ENCODE data around the gene C1orf232. TPM values are rescaled to one million over a fixed set of nuclear protein-coding genes. Genes with fewer than 3 reads are reported as not detected.

C1orf232 gene
- total RNA-seq, 1 donor = not detected

- H3K79me2 ChIP-seq (ENCODE audit: insufficient read depth, low read length) = no peaks in the 10 kb centered on the region
- no peak for DNase-seq (ENCODE audit: insufficient read length, low spot score, missing footprints)
- no peak overlapping the region for H3K27ac ChIP-seq (ENCODE audit: low read depth, low read length)
- no peaks in the 10 kb centered on the region for H3K4me1 ChIP-seq (ENCODE audit: insufficient read depth, low read length)
- H2AFZ ChIP-seq (ENCODE audit: low read length) = no peak overlapping the region
- H3K4me3 ChIP-seq (ENCODE audit: insufficient read depth, low read length) = no peak overlapping the region
- H3K27me3 ChIP-seq (ENCODE audit: insufficient read depth, low read length) = peaks cover 22% of the 10 kb centered on the region
- TF ChIP-seq, protein P1, sequence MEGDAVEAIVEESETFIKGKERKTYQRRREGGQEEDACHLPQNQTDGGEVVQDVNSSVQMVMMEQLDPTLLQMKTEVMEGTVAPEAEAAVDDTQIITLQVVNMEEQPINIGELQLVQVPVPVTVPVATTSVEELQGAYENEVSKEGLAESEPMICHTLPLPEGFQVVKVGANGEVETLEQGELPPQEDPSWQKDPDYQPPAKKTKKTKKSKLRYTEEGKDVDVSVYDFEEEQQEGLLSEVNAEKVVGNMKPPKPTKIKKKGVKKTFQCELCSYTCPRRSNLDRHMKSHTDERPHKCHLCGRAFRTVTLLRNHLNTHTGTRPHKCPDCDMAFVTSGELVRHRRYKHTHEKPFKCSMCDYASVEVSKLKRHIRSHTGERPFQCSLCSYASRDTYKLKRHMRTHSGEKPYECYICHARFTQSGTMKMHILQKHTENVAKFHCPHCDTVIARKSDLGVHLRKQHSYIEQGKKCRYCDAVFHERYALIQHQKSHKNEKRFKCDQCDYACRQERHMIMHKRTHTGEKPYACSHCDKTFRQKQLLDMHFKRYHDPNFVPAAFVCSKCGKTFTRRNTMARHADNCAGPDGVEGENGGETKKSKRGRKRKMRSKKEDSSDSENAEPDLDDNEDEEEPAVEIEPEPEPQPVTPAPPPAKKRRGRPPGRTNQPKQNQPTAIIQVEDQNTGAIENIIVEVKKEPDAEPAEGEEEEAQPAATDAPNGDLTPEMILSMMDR (IDR thresholded peaks at IDR 0.05; ENCODE audit: extremely low read depth, low read depth, low read length) = no peak
- H4K20me1 ChIP-seq (ENCODE audit: insufficient read depth, low read length) = no peaks in the 10 kb centered on the region
- H3K4me2 ChIP-seq (ENCODE audit: insufficient read depth, low read length) = no peak overlapping the region
- H3K9me3 ChIP-seq (ENCODE audit: low read depth, low read length) = no peaks in the 10 kb centered on the region
- no peaks in the 10 kb centered on the region for H3K36me3 ChIP-seq (ENCODE audit: insufficient read depth, low read length)
Observed at GRCh38 chr1:26145960-26146294, 22.8 kb downstream of the C1orf232 start.

GRCh38 chr1:26145041-26145959, 23.5 kb downstream of the C1orf232 start:
- Histone ChIP-seq H2AFZ (ENCODE audit: low read length) (peak overlapping the region; percentile 79), H3K27ac (ENCODE audit: low read depth, low read length) (no peak overlapping the region), H3K79me2 (ENCODE audit: insufficient read depth, low read length) (no peaks in the 10 kb centered on the region), H3K4me3 (ENCODE audit: insufficient read depth, low read length) (no peak overlapping the region), H3K4me2 (ENCODE audit: insufficient read depth, low read length) (peak overlapping the region; percentile 46), H3K4me1 (ENCODE audit: insufficient read depth, low read length) (no peaks in the 10 kb centered on the region), H3K36me3 (ENCODE audit: insufficient read depth, low read length) (no peaks in the 10 kb centered on the region), H3K9me3 (ENCODE audit: low read depth, low read length) (no peaks in the 10 kb centered on the region), H3K27me3 (ENCODE audit: insufficient read depth, low read length) (peaks cover 22% of the 10 kb centered on the region), H4K20me1 (ENCODE audit: insufficient read depth, low read length) (no peaks in the 10 kb centered on the region)
- TF ChIP-seq, protein P1 (IDR thresholded peaks at IDR 0.05; ENCODE audit: extremely low read depth, low read depth, low read length) = peak; percentile 75
- peak; percentile 84 for DNase-seq (ENCODE audit: insufficient read length, low spot score, missing footprints)

- Histone ChIP-seq H3K27me3 (ENCODE audit: insufficient read depth, low read length) (peaks cover 6% of the 10 kb centered on the region), H3K36me3 (ENCODE audit: insufficient read depth, low read length) (no peaks in the 10 kb centered on the region), H3K4me2 (ENCODE audit: insufficient read depth, low read length) (peak overlapping the region; percentile 24), H3K9me3 (ENCODE audit: low read depth, low read length) (no peaks in the 10 kb centered on the region), H3K27ac (ENCODE audit: low read depth, low read length) (no peak overlapping the region), H3K79me2 (ENCODE audit: insufficient read depth, low read length) (no peaks in the 10 kb centered on the region), H3K4me1 (ENCODE audit: insufficient read depth, low read length) (no peaks in the 10 kb centered on the region), H3K4me3 (ENCODE audit: insufficient read depth, low read length) (no peak overlapping the region), H4K20me1 (ENCODE audit: insufficient read depth, low read length) (no peaks in the 10 kb centered on the region), H2AFZ (ENCODE audit: low read length) (no peak overlapping the region)
- TF ChIP-seq, protein P1 (IDR thresholded peaks at IDR 0.05; ENCODE audit: extremely low read depth, low read depth, low read length) = no peak
- DNase-seq (ENCODE audit: insufficient read length, low spot score, missing footprints) = no peak
Observed at GRCh38 chr1:26142159-26142558, 26.6 kb downstream of the C1orf232 start.

GRCh38 chr1:26138974-26139558, 29.7 kb downstream of the C1orf232 start:
- no peak overlapping the region for H3K4me3 ChIP-seq (ENCODE audit: insufficient read depth, low read length)
- H3K9me3 ChIP-seq (ENCODE audit: low read depth, low read length) = no peaks in the 10 kb centered on the region
- TF ChIP-seq, protein P1 (IDR thresholded peaks at IDR 0.05; ENCODE audit: extremely low read depth, low read depth, low read length) = no peak
- H3K27ac ChIP-seq (ENCODE audit: low read depth, low read length) = no peak overlapping the region
- no peaks in the 10 kb centered on the region for H3K27me3 ChIP-seq (ENCODE audit: insufficient read depth, low read length)
- no peak for DNase-seq (ENCODE audit: insufficient read length, low spot score, missing footprints)
- no peak overlapping the region for H2AFZ ChIP-seq (ENCODE audit: low read length)
- no peaks in the 10 kb centered on the region for H3K36me3 ChIP-seq (ENCODE audit: insufficient read depth, low read length)
- H3K79me2 ChIP-seq (ENCODE audit: insufficient read depth, low read length) = no peaks in the 10 kb centered on the region
- H3K4me1 ChIP-seq (ENCODE audit: insufficient read depth, low read length) = no peaks in the 10 kb centered on the region
- no peaks in the 10 kb centered on the region for H4K20me1 ChIP-seq (ENCODE audit: insufficient read depth, low read length)
- no peak overlapping the region for H3K4me2 ChIP-seq (ENCODE audit: insufficient read depth, low read length)
